Measurements from ENCODE around the gene PTPRG. TPM values are rescaled to one million over a fixed set of nuclear protein-coding genes. Genes with fewer than 3 reads are reported as not detected.

PTPRG gene
- total RNA-seq, 2 experiments from 2014 or later, result not detected

DNA sequence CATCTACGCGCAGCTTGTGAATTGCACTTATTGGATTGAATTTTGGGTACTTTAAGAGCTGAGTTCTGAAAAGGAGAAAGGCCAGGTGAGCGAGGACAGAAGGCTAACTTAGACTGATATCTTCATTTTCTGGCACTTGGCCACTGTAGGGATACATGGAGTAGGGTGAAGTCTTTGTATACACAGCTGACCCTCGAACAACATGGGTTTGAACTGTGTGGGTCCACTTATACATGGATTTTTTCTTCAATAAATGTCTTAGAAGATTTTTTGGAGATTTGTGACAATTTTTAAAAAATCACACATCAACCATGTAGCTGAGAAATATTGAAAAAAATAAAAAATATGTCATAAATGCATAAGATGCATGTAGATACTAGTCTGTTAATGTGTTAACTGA lies 18.3 kb downstream of the PTPRG start:
- H3K36me3 Mint-ChIP-seq (ENCODE audit: low read depth), result no peaks in the 10 kb centered on the region
- ChIA-PET CTCF (no interaction called here), POLR2A (no interaction called here)
- no peak overlapping the region for H3K4me3 Mint-ChIP-seq
- DNase-seq, result no peak
- peaks cover 4% of the 10 kb centered on the region for H3K27me3 Mint-ChIP-seq (ENCODE audit: low read depth)
- no peaks in the 10 kb centered on the region for H3K4me1 Mint-ChIP-seq (ENCODE audit: low read depth)
- no peaks in the 10 kb centered on the region for H3K9me3 Mint-ChIP-seq (ENCODE audit: insufficient read depth)
- ATAC-seq, result no peak
- H3K27ac Mint-ChIP-seq, result no peak overlapping the region

GRCh38 chr3:61580982-61581643 lies 19.7 kb downstream of the PTPRG start:
- POLR2A ChIA-PET, result no interaction called here
- no peak for ATAC-seq
- CTCF ChIA-PET, result no interaction called here
- no peak overlapping the region for H3K4me3 Mint-ChIP-seq
- peaks cover 4% of the 10 kb centered on the region for H3K27me3 Mint-ChIP-seq (ENCODE audit: low read depth)
- no peaks in the 10 kb centered on the region for H3K4me1 Mint-ChIP-seq (ENCODE audit: low read depth)
- DNase-seq, result no peak
- no peaks in the 10 kb centered on the region for H3K36me3 Mint-ChIP-seq (ENCODE audit: low read depth)
- H3K27ac Mint-ChIP-seq, result no peak overlapping the region
- no peaks in the 10 kb centered on the region for H3K9me3 Mint-ChIP-seq (ENCODE audit: insufficient read depth)

- Mint-ChIP-seq H3K36me3 (ENCODE audit: low read depth) (no peaks in the 10 kb centered on the region), H3K4me1 (ENCODE audit: low read depth) (no peaks in the 10 kb centered on the region), H3K9me3 (ENCODE audit: insufficient read depth) (no peaks in the 10 kb centered on the region), H3K27ac (no peak overlapping the region), H3K27me3 (ENCODE audit: low read depth) (no peaks in the 10 kb centered on the region), H3K4me3 (no peak overlapping the region)
- ChIA-PET POLR2A (no interaction called here), CTCF (no interaction called here)
- DNase-seq (no peak), ATAC-seq (no peak)
Measured at GRCh38 chr3:61582287-61582686, 20.9 kb downstream of the PTPRG start.

GRCh38 chr3:61582846-61583245 lies 21.5 kb downstream of the PTPRG start:
- no peak for DNase-seq
- no peak overlapping the region for H3K27ac Mint-ChIP-seq

DNA sequence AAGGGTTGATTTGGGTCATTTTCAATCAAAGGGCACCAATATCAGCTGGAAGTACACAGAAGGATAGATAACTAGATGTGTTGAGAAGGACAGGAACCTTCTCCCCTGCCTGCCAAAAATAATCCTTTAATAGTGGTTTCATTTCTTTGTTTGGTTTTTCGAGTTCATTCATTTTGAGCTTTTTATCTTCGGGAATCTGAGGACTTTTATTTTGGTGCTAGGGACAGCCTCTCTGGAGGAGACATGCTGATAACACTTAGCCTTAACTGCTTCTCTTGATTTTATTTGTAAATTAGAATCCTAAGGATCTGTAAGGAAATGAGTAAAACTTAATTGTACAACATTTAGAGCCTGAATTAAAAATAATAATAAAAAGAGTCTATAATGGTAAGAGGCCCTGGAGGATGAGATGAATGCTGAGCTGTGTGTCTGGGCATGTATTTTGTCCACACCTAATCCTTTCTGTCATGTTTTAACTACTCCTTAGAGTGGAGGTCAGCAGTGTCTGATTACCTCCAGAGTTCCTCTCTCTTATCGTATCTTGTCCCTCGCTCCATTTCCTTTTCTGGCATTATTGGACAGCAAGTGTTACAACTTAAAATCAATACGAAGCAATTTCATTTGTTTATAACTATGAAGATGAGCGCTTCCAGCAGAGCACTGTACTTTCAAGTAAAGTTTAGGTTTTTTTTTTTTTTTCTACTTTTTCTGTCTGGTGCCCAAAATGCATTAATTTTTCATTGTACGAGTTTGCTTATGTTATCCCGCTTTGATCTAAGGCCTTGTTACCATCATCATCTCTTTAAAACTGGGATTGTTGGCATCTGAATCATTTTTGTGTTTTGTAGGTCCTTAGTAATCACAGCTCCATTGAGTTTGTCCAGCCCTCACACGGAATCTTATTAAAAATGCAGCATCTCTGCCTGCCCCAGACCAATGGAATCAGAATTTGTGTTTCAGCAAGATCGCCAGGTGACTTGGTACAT lies 22.8 kb downstream of the PTPRG start:
- H3K27me3 Mint-ChIP-seq (ENCODE audit: low read depth), result no peaks in the 10 kb centered on the region
- ChIA-PET POLR2A (no interaction called here), CTCF (no interaction called here)
- DNase-seq (no peak), ATAC-seq (no peak)
- no peaks in the 10 kb centered on the region for H3K9me3 Mint-ChIP-seq (ENCODE audit: insufficient read depth)
- H3K27ac Mint-ChIP-seq, result no peak overlapping the region
- no peak overlapping the region for H3K4me3 Mint-ChIP-seq
- no peaks in the 10 kb centered on the region for H3K36me3 Mint-ChIP-seq (ENCODE audit: low read depth)
- no peaks in the 10 kb centered on the region for H3K4me1 Mint-ChIP-seq (ENCODE audit: low read depth)

More at GRCh38 chr3:61582846-61583245, 21.5 kb downstream of the PTPRG start:
- CTCF ChIA-PET, result no interaction called here
- Mint-ChIP-seq H3K4me3 (no peak overlapping the region), H3K36me3 (ENCODE audit: low read depth) (no peaks in the 10 kb centered on the region), H3K9me3 (ENCODE audit: insufficient read depth) (no peaks in the 10 kb centered on the region), H3K27me3 (ENCODE audit: low read depth) (no peaks in the 10 kb centered on the region), H3K4me1 (ENCODE audit: low read depth) (no peaks in the 10 kb centered on the region)
- POLR2A ChIA-PET, result no interaction called here
- no peak for ATAC-seq

- POLR2A ChIA-PET, result no interaction called here
- DNase-seq, result no peak
- Mint-ChIP-seq H3K9me3 (ENCODE audit: insufficient read depth) (no peaks in the 10 kb centered on the region), H3K36me3 (ENCODE audit: low read depth) (no peaks in the 10 kb centered on the region), H3K27me3 (ENCODE audit: low read depth) (no peaks in the 10 kb centered on the region), H3K4me1 (ENCODE audit: low read depth) (no peaks in the 10 kb centered on the region), H3K27ac (no peak overlapping the region), H3K4me3 (no peak overlapping the region)
- ATAC-seq, result no peak
- CTCF ChIA-PET, result no interaction called here
Measured at GRCh38 chr3:61589856-61590255, 28.5 kb downstream of the PTPRG start.

DNA sequence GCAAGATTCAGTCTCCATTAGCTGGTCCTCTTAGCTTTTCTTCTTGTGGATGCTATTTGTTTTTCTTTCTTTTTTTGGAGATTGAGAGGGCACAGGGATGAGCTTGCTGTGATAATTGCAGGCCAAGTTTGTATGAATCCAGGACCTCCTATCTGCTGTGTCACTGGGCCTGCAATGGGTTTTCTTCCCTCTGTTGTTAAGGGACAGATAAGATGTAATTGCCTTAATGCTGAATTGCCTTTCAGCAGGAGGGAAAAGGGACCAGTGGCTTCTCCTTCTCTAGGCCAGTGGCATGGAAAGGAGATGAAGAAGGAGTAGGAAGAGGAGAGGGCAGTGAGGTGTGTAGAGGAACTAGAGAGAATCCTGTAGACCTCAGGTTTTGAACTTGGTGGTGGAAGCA lies 29.9 kb downstream of the PTPRG start:
- H3K4me1 Mint-ChIP-seq (ENCODE audit: low read depth), result no peaks in the 10 kb centered on the region

DNA sequence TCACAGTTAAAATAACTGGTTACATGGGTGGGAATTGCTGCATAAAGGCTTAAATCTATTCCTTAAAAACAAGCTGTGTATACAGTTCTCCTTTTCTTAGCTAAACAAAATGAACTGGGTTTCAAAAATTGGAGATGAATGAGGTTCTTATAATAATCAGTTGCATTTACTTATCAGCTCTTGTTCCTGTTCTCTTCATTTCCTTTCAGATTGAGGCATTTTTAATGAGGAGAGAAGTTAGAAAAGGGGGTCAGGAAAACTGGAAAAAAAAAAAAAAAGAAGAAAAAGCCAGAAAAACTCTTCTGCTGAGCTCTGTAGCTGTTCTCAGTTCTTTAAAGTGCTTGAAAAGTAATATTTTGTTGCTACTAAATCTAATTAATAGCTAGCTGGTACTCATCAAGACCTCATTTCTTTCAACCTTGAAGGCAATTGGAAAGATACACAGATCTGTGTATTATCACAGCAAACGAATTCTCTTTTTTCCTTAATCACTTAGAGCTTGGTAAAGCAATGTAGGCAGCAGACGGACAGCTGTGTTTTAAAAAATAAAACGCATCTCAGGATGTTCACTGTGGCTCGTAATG lies 32.2 kb downstream of the PTPRG start:
- Mint-ChIP-seq H3K27me3 (ENCODE audit: low read depth) (no peaks in the 10 kb centered on the region), H3K4me3 (no peak overlapping the region), H3K27ac (no peak overlapping the region), H3K4me1 (ENCODE audit: low read depth) (no peaks in the 10 kb centered on the region), H3K9me3 (ENCODE audit: insufficient read depth) (no peaks in the 10 kb centered on the region), H3K36me3 (ENCODE audit: low read depth) (no peaks in the 10 kb centered on the region)
- ATAC-seq (no peak), DNase-seq (no peak)
- CTCF ChIA-PET, result no interaction called here
- POLR2A ChIA-PET, result interaction anchor here (0.5 kb wide), 1 partner anchor 43 kb away, joined by 3 read pairs; no protein-coding TSS in a partner anchor

More for the DNA sequence above, 29.9 kb downstream of the PTPRG start:
- ATAC-seq (no peak), DNase-seq (no peak)
- H3K27ac Mint-ChIP-seq, result no peak overlapping the region
- ChIA-PET POLR2A (no interaction called here), CTCF (no interaction called here)
- no peak overlapping the region for H3K4me3 Mint-ChIP-seq
- H3K27me3 Mint-ChIP-seq (ENCODE audit: low read depth), result no peaks in the 10 kb centered on the region
- no peaks in the 10 kb centered on the region for H3K9me3 Mint-ChIP-seq (ENCODE audit: insufficient read depth)
- H3K36me3 Mint-ChIP-seq (ENCODE audit: low read depth), result no peaks in the 10 kb centered on the region

- H3K9me3 Mint-ChIP-seq (ENCODE audit: insufficient read depth), result no peaks in the 10 kb centered on the region
- ChIA-PET CTCF (no interaction called here), POLR2A (no interaction called here)
- H3K27ac Mint-ChIP-seq, result no peak overlapping the region
- H3K27me3 Mint-ChIP-seq (ENCODE audit: low read depth), result no peaks in the 10 kb centered on the region
- no peak overlapping the region for H3K4me3 Mint-ChIP-seq
- DNase-seq (no peak), ATAC-seq (no peak)
- no peaks in the 10 kb centered on the region for H3K4me1 Mint-ChIP-seq (ENCODE audit: low read depth)
- no peaks in the 10 kb centered on the region for H3K36me3 Mint-ChIP-seq (ENCODE audit: low read depth)
Measured at GRCh38 chr3:61594144-61594963, 33.0 kb downstream of the PTPRG start.

GRCh38 chr3:61594964-61595285 lies 33.6 kb downstream of the PTPRG start:
- no peaks in the 10 kb centered on the region for H3K36me3 Mint-ChIP-seq (ENCODE audit: low read depth)
- ChIA-PET POLR2A (no interaction called here), CTCF (no interaction called here)
- DNase-seq, result no peak
- no peak for ATAC-seq
- no peaks in the 10 kb centered on the region for H3K9me3 Mint-ChIP-seq (ENCODE audit: insufficient read depth)
- H3K27ac Mint-ChIP-seq, result no peak overlapping the region
- H3K4me1 Mint-ChIP-seq (ENCODE audit: low read depth), result no peaks in the 10 kb centered on the region
- no peak overlapping the region for H3K4me3 Mint-ChIP-seq
- no peaks in the 10 kb centered on the region for H3K27me3 Mint-ChIP-seq (ENCODE audit: low read depth)

DNA sequence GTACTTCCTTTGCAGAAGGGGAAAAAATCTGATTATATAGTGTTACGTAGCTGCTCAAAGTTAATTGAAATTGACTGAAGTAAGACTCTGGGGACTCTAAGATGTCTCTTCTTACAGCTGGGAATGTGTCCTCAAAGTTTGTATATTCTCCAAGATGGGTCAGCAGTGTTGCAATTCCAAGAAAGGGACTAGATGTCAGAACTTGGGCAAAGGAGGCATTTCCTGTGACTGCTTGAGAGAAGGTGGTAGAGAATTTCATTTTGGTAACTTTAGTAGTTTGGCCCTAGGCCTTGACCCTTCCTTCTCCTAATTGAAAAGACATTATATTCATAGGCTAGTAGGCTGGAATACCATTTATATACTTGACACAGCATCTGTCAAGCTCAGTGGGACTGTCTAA lies 33.9 kb downstream of the PTPRG start:
- Mint-ChIP-seq H3K36me3 (ENCODE audit: low read depth) (no peaks in the 10 kb centered on the region), H3K9me3 (ENCODE audit: insufficient read depth) (no peaks in the 10 kb centered on the region), H3K4me3 (no peak overlapping the region), H3K27me3 (ENCODE audit: low read depth) (no peaks in the 10 kb centered on the region), H3K27ac (no peak overlapping the region), H3K4me1 (ENCODE audit: low read depth) (no peaks in the 10 kb centered on the region)
- no peak for DNase-seq
- CTCF ChIA-PET, result no interaction called here
- ATAC-seq, result no peak
- POLR2A ChIA-PET, result no interaction called here

DNA sequence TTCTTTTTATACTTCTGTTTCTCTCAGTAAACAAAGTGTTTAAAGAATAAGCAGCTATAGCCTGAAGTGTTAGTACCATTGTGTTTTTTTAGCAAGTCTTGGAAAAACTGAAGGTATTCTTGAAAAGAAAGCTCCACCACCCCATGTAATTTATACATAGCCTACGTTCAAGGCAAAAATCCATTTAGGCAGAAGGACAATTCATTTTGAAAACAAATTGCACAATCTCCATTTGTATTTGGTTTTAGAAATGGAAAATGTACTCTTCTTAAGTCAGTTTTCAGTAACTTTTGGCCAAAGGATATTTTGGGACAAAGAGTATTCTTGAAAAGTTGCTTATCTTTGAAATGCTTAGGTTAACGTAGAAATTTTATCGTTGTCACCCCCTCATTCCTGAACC lies 34.5 kb downstream of the PTPRG start:
- no peak for ATAC-seq
- Mint-ChIP-seq H3K4me1 (ENCODE audit: low read depth) (no peaks in the 10 kb centered on the region), H3K27me3 (ENCODE audit: low read depth) (no peaks in the 10 kb centered on the region), H3K36me3 (ENCODE audit: low read depth) (no peaks in the 10 kb centered on the region), H3K27ac (no peak overlapping the region), H3K4me3 (no peak overlapping the region), H3K9me3 (ENCODE audit: insufficient read depth) (no peaks in the 10 kb centered on the region)
- CTCF ChIA-PET, result no interaction called here
- DNase-seq, result no peak
- POLR2A ChIA-PET, result no interaction called here

All from activated CD8-positive, alpha-beta T cell treated with anti-CD3 and anti-CD28 coated beads, Interleukin-2, amount 10 ng/mL, durations not matched to agents 7 days and 5 days (primary cell).